Retinal pigment epithelial cell (primary cell): ENCODE results near the gene NHLRC4.

ENCODE experiments used
- DNase-seq: peaks from one replicate; pipeline ENCODE4 v3.0.0-alpha.2; 2010; ENCODE audit warnings: low read depth
- H3K4me3 ChIP-seq: 2 replicates; pipeline ENCODE4 v1.5.1; 2011; ENCODE audit warnings: mild to moderate bottlenecking, low read length, control low read depth, moderate library complexity
- CTCF ChIP-seq: conservative IDR thresholded peaks from 2 replicates; pipeline ENCODE4 v1.5.1; 2011; ENCODE audit warnings: low read depth, low read length, control low read depth, inconsistent platforms

NHLRC4 gene

GRCh38 chr16:590188-590814 is 23.5 kb downstream of the NHLRC4 start:
- DNase-seq: no peak
- TF ChIP-seq CTCF: no peak
- H3K4me3 ChIP-seq: peak overlapping the region; percentile 76

- no peak for DNase-seq
- TF ChIP-seq CTCF: no peak
- H3K4me3 ChIP-seq: peak overlapping the region; percentile 76
Measured at GRCh38 chr16:590815-591200, 24.0 kb downstream of the NHLRC4 start.

- H3K4me3 ChIP-seq: no peak overlapping the region
- TF ChIP-seq CTCF: no peak
- DNase-seq: no peak
Measured at GRCh38 chr16:591231-591630, 24.4 kb downstream of the NHLRC4 start.

GRCh38 chr16:591892-592517 is 25.2 kb downstream of the NHLRC4 start:
- H3K4me3 ChIP-seq: no peak overlapping the region
- DNase-seq: no peak
- TF ChIP-seq CTCF: no peak

GRCh38 chr16:592518-593306 is 25.9 kb downstream of the NHLRC4 start:
- no peak for DNase-seq
- no peak for TF ChIP-seq CTCF
- H3K4me3 ChIP-seq: no peak overlapping the region

GRCh38 chr16:593406-593805 is 26.6 kb downstream of the NHLRC4 start:
- DNase-seq: no peak
- no peak for TF ChIP-seq CTCF
- H3K4me3 ChIP-seq: no peak overlapping the region
